ENCODE data around the gene TERT. TPM values are rescaled to one million over a fixed set of nuclear protein-coding genes. Genes with fewer than 3 reads are reported as not detected.

TERT gene
- total and polyA plus RNA-seq, 2 experiments from 2014 or later, result 0.08 TPM; not detected in 1

DNA sequence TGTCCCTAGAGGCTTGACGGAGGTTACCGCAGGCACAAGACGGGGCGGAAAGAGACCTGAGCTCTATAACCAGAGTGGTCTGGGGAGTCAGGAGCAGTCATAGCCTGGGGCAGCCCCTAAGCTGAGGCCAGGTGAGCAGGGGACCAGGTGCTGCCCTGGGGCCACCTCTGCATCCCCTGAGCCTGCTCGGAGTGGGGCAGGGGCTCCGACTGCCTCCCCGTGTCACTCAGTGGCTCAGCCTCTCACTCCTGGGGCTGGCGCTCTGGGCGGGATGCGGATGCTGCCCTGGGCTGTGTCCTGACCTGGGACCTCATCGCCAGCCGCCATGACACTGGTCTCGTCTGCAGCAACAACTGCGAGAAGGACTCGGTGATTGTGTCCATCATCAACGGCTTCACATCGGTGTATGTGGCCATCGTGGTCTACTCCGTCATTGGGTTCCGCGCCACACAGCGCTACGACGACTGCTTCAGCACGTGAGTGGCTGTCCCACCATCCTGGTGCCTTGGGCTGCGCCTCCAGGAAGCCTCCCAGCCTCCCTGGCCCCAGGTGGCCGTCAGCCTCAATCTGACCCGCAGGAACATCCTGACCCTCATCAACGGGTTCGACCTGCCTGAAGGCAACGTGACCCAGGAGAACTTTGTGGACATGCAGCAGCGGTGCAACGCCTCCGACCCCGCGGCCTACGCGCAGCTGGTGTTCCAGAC lies 78.5 kb downstream of the TERT start:
- H3K79me2 ChIP-seq, result no peaks in the 10 kb centered on the region
- no peak overlapping the region for H3K4me2 ChIP-seq
- 98% methylated on average over 37 of the region's 38 CpGs for WGBS (ENCODE audit: low lambda C conversion rate, missing lambda C conversion rate)

DNA sequence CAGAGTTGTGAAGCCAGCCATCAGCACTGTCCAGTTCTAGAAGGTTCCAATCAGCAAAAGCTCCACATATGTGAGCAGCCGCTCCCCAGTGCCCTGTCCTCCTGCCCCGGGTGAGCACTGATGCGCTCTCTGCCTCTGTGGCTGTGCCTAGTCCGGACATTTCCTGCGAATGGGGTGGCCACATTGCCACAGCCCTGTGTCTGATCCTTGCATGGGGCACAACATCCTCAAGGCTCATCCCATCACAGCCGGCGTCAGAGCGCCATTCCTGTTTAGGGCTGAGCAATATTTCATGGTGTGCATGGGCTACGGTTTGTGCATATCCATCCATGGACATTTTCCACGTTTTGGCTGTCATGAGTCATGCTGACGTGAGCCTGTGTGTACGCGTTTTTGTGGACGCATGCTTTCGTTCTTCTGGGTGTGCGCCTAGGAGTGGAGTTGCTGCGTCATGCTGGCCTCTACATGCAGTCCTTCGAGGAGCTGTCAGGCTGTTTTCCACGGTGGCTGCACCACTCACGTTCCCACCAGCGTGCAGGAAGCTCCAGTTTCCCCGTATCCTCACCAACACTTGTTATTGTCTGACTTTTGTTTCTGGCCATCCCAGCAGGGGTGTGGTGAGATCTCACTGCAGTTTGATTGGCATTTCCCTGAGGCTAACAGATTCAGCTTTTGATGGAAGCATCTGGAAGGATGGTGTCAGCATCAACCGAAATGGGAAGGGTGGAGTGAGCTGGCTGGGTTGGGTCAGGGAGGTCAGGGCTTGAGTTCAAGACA lies 79.4 kb downstream of the TERT start:
- Histone ChIP-seq H3K4me2 (no peak overlapping the region), H3K27ac (no peak overlapping the region), H3K9me2 (replicated peaks; ENCODE audit: insufficient read depth) (no peaks in the 10 kb centered on the region), H3K4me1 (ENCODE audit: insufficient read depth) (no peaks in the 10 kb centered on the region), H3K79me2 (no peaks in the 10 kb centered on the region), H3K36me3 (replicated peaks; ENCODE audit: insufficient read depth, low read depth) (no peaks in the 10 kb centered on the region), H4K20me1 (ENCODE audit: insufficient read depth, poor library complexity, severe bottlenecking) (no peaks in the 10 kb centered on the region), H2AFZ (no peak overlapping the region), H3K9me3 (ENCODE audit: low read depth) (no peaks in the 10 kb centered on the region), H3K27me3 (no peaks in the 10 kb centered on the region), H3K4me3 (no peak overlapping the region)
- no peak for DNase-seq (ENCODE audit: low spot score)
- TF ChIP-seq EZH2phosphoT487 (IDR thresholded peaks at IDR 0.05; ENCODE audit: low read depth, severe bottlenecking, unreplicated experiment), result no peak
- TF ChIP-seq, protein P1, sequence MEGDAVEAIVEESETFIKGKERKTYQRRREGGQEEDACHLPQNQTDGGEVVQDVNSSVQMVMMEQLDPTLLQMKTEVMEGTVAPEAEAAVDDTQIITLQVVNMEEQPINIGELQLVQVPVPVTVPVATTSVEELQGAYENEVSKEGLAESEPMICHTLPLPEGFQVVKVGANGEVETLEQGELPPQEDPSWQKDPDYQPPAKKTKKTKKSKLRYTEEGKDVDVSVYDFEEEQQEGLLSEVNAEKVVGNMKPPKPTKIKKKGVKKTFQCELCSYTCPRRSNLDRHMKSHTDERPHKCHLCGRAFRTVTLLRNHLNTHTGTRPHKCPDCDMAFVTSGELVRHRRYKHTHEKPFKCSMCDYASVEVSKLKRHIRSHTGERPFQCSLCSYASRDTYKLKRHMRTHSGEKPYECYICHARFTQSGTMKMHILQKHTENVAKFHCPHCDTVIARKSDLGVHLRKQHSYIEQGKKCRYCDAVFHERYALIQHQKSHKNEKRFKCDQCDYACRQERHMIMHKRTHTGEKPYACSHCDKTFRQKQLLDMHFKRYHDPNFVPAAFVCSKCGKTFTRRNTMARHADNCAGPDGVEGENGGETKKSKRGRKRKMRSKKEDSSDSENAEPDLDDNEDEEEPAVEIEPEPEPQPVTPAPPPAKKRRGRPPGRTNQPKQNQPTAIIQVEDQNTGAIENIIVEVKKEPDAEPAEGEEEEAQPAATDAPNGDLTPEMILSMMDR (IDR thresholded peaks at IDR 0.05; ENCODE audit: poor library complexity), result no peak
- no peak for TF ChIP-seq EZH2 (IDR thresholded peaks at IDR 0.05; ENCODE audit: borderline replicate concordance)
- 93% methylated on average over 23 of the region's 23 CpGs for WGBS (ENCODE audit: low lambda C conversion rate, missing lambda C conversion rate)

More for the DNA sequence above, 78.5 kb downstream of the TERT start:
- Histone ChIP-seq H3K4me1 (ENCODE audit: insufficient read depth) (no peaks in the 10 kb centered on the region), H3K9me3 (ENCODE audit: low read depth) (no peaks in the 10 kb centered on the region), H3K4me3 (no peak overlapping the region), H4K20me1 (ENCODE audit: insufficient read depth, poor library complexity, severe bottlenecking) (no peaks in the 10 kb centered on the region), H3K27ac (no peak overlapping the region), H3K9me2 (replicated peaks; ENCODE audit: insufficient read depth) (no peaks in the 10 kb centered on the region), H3K36me3 (replicated peaks; ENCODE audit: insufficient read depth, low read depth) (no peaks in the 10 kb centered on the region), H2AFZ (no peak overlapping the region), H3K27me3 (no peaks in the 10 kb centered on the region)
- TF ChIP-seq, protein P1 (IDR thresholded peaks at IDR 0.05; ENCODE audit: poor library complexity), result no peak
- TF ChIP-seq EZH2phosphoT487 (IDR thresholded peaks at IDR 0.05; ENCODE audit: low read depth, severe bottlenecking, unreplicated experiment) (no peak), EZH2 (IDR thresholded peaks at IDR 0.05; ENCODE audit: borderline replicate concordance) (no peak)
- no peak for DNase-seq (ENCODE audit: low spot score)

DNA sequence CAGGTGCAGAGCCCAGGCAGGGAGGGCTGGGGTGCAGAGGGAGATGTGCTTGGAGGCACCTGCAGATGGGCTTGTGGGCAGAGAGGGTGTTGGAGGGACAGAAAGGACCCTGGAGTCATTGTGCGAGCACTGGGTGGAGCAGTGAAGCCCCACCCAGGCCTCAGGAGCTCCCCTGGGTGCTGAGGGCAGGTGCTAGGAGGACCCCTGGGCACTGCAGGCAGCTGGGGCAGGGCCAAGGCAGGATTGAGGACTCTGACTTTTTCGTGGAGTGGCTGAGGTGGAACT lies 80.0 kb downstream of the TERT start:
- Histone ChIP-seq H3K4me1 (ENCODE audit: insufficient read depth) (no peaks in the 10 kb centered on the region), H3K27me3 (no peaks in the 10 kb centered on the region), H3K4me3 (no peak overlapping the region), H3K4me2 (no peak overlapping the region), H3K9me3 (ENCODE audit: low read depth) (no peaks in the 10 kb centered on the region), H3K79me2 (no peaks in the 10 kb centered on the region), H3K27ac (no peak overlapping the region), H3K9me2 (replicated peaks; ENCODE audit: insufficient read depth) (no peaks in the 10 kb centered on the region), H4K20me1 (ENCODE audit: insufficient read depth, poor library complexity, severe bottlenecking) (no peaks in the 10 kb centered on the region), H3K36me3 (replicated peaks; ENCODE audit: insufficient read depth, low read depth) (no peaks in the 10 kb centered on the region), H2AFZ (no peak overlapping the region)
- DNase-seq (ENCODE audit: low spot score), result no peak
- TF ChIP-seq EZH2phosphoT487 (IDR thresholded peaks at IDR 0.05; ENCODE audit: low read depth, severe bottlenecking, unreplicated experiment) (no peak), EZH2 (IDR thresholded peaks at IDR 0.05; ENCODE audit: borderline replicate concordance) (no peak)
- TF ChIP-seq, protein P1 (IDR thresholded peaks at IDR 0.05; ENCODE audit: poor library complexity), result no peak
- 87% methylated on average over 2 of the region's 2 CpGs for WGBS (ENCODE audit: low lambda C conversion rate, missing lambda C conversion rate)

Measured in hepatocyte (in vitro differentiated cells).